ENCODE results near the gene ZSCAN10. TPM values are rescaled to one million over a fixed set of nuclear protein-coding genes. Genes with fewer than 3 reads are reported as not detected.

ZSCAN10 gene
- total RNA-seq, 1 experiment from 2014 or later, result not detected

DNA sequence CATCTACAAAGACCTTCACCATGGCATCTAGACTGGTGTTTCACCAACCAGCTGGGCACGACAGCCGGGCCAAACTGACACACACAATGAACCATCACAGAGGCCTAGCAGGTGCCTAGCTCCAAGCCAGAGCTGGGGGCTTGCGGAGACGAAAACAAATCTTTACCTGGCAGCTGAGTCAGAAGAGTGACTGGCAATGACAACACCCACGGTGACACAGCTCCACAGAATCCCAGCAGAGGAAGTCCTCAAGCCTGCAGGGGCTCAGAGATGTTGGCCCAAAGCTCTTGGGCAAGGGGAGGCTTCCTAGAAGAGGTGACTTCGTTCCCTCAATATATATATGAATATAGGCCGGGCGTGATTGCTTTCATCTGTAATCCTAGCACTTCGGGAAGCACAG, 47.6 kb downstream of the ZSCAN10 start:
- Histone ChIP-seq H3K27me3 (replicated peaks; ENCODE audit: control insufficient read depth, insufficient read depth, low read length) (no peaks in the 10 kb centered on the region), H3K36me3 (ENCODE audit: control insufficient read depth, insufficient read depth, low read length) (no peaks in the 10 kb centered on the region), H3K9me3 (no peaks in the 10 kb centered on the region), H3K4me3 (ENCODE audit: low read depth, low read length) (no peak overlapping the region), H3K4me1 (no peaks in the 10 kb centered on the region)
- ChIA-PET CTCF (no interaction called here), POLR2A (no interaction called here)
- Mint-ChIP-seq H3K27ac (ENCODE audit: unreplicated experiment) (no peak overlapping the region), H3K4me1 (ENCODE audit: low read depth, unreplicated experiment) (no peaks in the 10 kb centered on the region), H3K4me3 (ENCODE audit: unreplicated experiment) (no peak overlapping the region), H3K27me3 (ENCODE audit: insufficient read depth, unreplicated experiment) (no peaks in the 10 kb centered on the region), H3K9me3 (ENCODE audit: unreplicated experiment) (no peaks in the 10 kb centered on the region), H3K36me3 (ENCODE audit: insufficient read depth, unreplicated experiment) (no peaks in the 10 kb centered on the region)
- DNase-seq, result no peak
- intact Hi-C loops (cut with micrococcal nuclease; ENCODE audit: unreplicated experiment), result no loop called here
- TF ChIP-seq CTCF (IDR thresholded peaks at IDR 0.05; ENCODE audit: insufficient read depth in 1 of 2, low read depth in 1 of 2, low read length in 1 of 2, severe bottlenecking in 1 of 2, unreplicated experiment in 1 of 2), result no peak
- no TSS peak for BruUV-seq (replicated peaks)

- no peaks in the 10 kb centered on the region for H3K9me3 ChIP-seq
- intact Hi-C loops (cut with micrococcal nuclease; ENCODE audit: unreplicated experiment), result no loop called here
- ChIA-PET POLR2A (no interaction called here), CTCF (no interaction called here)
- no peak overlapping the region for H3K4me3 Mint-ChIP-seq (ENCODE audit: unreplicated experiment)
- no TSS peak for BruUV-seq (replicated peaks)
- DNase-seq, result no peak
- no peak overlapping the region for H3K27ac Mint-ChIP-seq (ENCODE audit: unreplicated experiment)
- H3K4me1 ChIP-seq, result no peaks in the 10 kb centered on the region
- H3K27me3 Mint-ChIP-seq (ENCODE audit: insufficient read depth, unreplicated experiment), result no peaks in the 10 kb centered on the region
- H3K4me3 ChIP-seq (ENCODE audit: low read depth, low read length), result no peak overlapping the region
- TF ChIP-seq CTCF (IDR thresholded peaks at IDR 0.05; ENCODE audit: insufficient read depth in 1 of 2, low read depth in 1 of 2, low read length in 1 of 2, severe bottlenecking in 1 of 2, unreplicated experiment in 1 of 2), result no peak
- no peaks in the 10 kb centered on the region for H3K9me3 Mint-ChIP-seq (ENCODE audit: unreplicated experiment)
- no peaks in the 10 kb centered on the region for H3K36me3 ChIP-seq (ENCODE audit: control insufficient read depth, insufficient read depth, low read length)
- H3K27me3 ChIP-seq (replicated peaks; ENCODE audit: control insufficient read depth, insufficient read depth, low read length), result no peaks in the 10 kb centered on the region
- H3K4me1 Mint-ChIP-seq (ENCODE audit: low read depth, unreplicated experiment), result no peaks in the 10 kb centered on the region
- no peaks in the 10 kb centered on the region for H3K36me3 Mint-ChIP-seq (ENCODE audit: insufficient read depth, unreplicated experiment)
Observed at GRCh38 chr16:3051009-3051408, 48.1 kb downstream of the ZSCAN10 start.

GRCh38 chr16:3050487-3050886, 48.6 kb downstream of the ZSCAN10 start:
- TF ChIP-seq CTCF (IDR thresholded peaks at IDR 0.05; ENCODE audit: insufficient read depth in 1 of 2, low read depth in 1 of 2, low read length in 1 of 2, severe bottlenecking in 1 of 2, unreplicated experiment in 1 of 2), result no peak
- Mint-ChIP-seq H3K4me1 (ENCODE audit: low read depth, unreplicated experiment) (no peaks in the 10 kb centered on the region), H3K9me3 (ENCODE audit: unreplicated experiment) (no peaks in the 10 kb centered on the region), H3K4me3 (ENCODE audit: unreplicated experiment) (no peak overlapping the region), H3K27me3 (ENCODE audit: insufficient read depth, unreplicated experiment) (no peaks in the 10 kb centered on the region), H3K27ac (ENCODE audit: unreplicated experiment) (no peak overlapping the region), H3K36me3 (ENCODE audit: insufficient read depth, unreplicated experiment) (no peaks in the 10 kb centered on the region)
- Histone ChIP-seq H3K4me1 (no peaks in the 10 kb centered on the region), H3K36me3 (ENCODE audit: control insufficient read depth, insufficient read depth, low read length) (no peaks in the 10 kb centered on the region), H3K4me3 (ENCODE audit: low read depth, low read length) (no peak overlapping the region), H3K9me3 (no peaks in the 10 kb centered on the region), H3K27me3 (replicated peaks; ENCODE audit: control insufficient read depth, insufficient read depth, low read length) (no peaks in the 10 kb centered on the region)
- no TSS peak for BruUV-seq (replicated peaks)
- no peak for DNase-seq
- CTCF ChIA-PET, result no interaction called here
- POLR2A ChIA-PET, result no interaction called here
- intact Hi-C loops (cut with micrococcal nuclease; ENCODE audit: unreplicated experiment), result no loop called here
